ENCODE data around the gene ARHGAP35.

DNA sequence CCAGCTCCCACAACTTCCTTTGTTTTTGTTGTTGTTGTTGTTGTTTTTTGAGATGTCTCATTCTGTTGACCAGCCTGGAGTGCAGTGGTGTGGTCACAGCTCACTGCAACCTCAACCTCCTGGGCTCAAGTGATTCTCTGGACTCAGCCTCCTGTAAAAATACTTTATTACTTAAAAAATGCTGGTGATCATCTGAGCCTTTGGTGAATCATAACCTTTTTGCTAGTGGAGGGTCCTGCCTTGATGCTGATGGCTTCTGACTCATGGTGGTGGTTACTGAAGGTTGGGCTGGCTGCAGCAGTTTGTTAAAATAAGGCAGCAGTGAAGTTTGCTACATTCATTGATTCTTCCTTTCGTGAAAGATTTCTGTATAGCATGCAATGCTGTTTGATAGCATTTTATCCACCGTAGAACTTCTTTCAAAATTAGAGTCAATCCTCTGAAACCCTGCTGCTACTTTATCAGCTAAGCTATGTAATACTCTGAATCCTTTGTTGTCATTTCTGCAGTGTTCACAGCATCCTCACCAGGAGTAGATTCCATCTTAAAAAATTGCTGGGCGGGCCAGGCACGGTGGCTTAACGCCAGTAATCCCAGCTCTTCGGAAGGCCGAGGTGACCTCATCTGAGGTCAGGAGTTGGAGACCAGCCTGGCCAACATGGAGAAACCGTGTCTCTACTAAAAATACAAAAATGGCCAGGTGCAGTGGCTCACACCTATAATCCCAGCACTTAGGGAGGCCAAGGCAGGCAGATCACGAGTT is 18.0 kb downstream of the ARHGAP35 start:
- TF ChIP-seq, protein P1, sequence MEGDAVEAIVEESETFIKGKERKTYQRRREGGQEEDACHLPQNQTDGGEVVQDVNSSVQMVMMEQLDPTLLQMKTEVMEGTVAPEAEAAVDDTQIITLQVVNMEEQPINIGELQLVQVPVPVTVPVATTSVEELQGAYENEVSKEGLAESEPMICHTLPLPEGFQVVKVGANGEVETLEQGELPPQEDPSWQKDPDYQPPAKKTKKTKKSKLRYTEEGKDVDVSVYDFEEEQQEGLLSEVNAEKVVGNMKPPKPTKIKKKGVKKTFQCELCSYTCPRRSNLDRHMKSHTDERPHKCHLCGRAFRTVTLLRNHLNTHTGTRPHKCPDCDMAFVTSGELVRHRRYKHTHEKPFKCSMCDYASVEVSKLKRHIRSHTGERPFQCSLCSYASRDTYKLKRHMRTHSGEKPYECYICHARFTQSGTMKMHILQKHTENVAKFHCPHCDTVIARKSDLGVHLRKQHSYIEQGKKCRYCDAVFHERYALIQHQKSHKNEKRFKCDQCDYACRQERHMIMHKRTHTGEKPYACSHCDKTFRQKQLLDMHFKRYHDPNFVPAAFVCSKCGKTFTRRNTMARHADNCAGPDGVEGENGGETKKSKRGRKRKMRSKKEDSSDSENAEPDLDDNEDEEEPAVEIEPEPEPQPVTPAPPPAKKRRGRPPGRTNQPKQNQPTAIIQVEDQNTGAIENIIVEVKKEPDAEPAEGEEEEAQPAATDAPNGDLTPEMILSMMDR (IDR thresholded peaks at IDR 0.05) = no peak
- no peak for TF ChIP-seq POLR2A (IDR thresholded peaks at IDR 0.05; ENCODE audit: low read depth)

All from esophagus muscularis mucosa (tissue), 3 donors.